HepG2 (cell line): ENCODE data around the gene NSMCE4A. TPM values are rescaled to one million over a fixed set of nuclear protein-coding genes. Genes with fewer than 3 reads are reported as not detected.

ENCODE experiments used
- EP300 ChIP-seq, 3 experiments: sonication (generic) in 1 of 3; formaldehyde crosslinking in 1 of 3; IDR thresholded peaks; 2 replicates each; pipeline versions ENCODE4 v1.5.1 to v1.6.1; 2011 to 2020; ENCODE audit warnings: low read depth in 2 of 3, low read length in 2 of 3, borderline replicate concordance in 1 of 3, improper control_type of control experiment in 1 of 3, mild to moderate bottlenecking in 1 of 3, missing genetic modification reagents in 1 of 3, moderate library complexity in 1 of 3
- IRF9 ChIP-seq: sonication (generic); formaldehyde crosslinking; IDR thresholded peaks from 2 replicates; pipeline ENCODE4 v1.8.0; 2022; ENCODE audit warnings: missing genetic modification reagents, mild to moderate bottlenecking, borderline replicate concordance
- NBN ChIP-seq: fragments of 450-650 bp; conservative IDR thresholded peaks from 2 replicates; pipeline ENCODE4 v1.6.1; 2017
- RBM22 ChIP-seq: fragments of 200-400 bp; formaldehyde crosslinking; optimal IDR thresholded peaks from 2 replicates; pipeline ENCODE3; 2017; ENCODE audit warnings: mild to moderate bottlenecking, low read length, moderate library complexity
- TARDBP ChIP-seq: sonication (generic); formaldehyde crosslinking; IDR thresholded peaks from 2 replicates; pipeline ENCODE4 v1.8.0; 2022; ENCODE audit warnings: mild to moderate bottlenecking, missing genetic modification reagents
- TEAD2 ChIP-seq: sonication (generic); formaldehyde crosslinking; IDR thresholded peaks from 2 replicates; pipeline ENCODE4 v1.9.0; 2021; ENCODE audit warnings: missing genetic modification reagents
- TFDP1 ChIP-seq: IDR thresholded peaks from 2 replicates; pipeline ENCODE4 v1.6.1; 2016; ENCODE audit warnings: missing compliant biosample characterization, missing genetic modification reagents, borderline replicate concordance
- THAP7 ChIP-seq: sonication (generic); formaldehyde crosslinking; IDR thresholded peaks from 2 replicates; pipeline ENCODE4 v1.8.1; 2023; ENCODE audit warnings: mild to moderate bottlenecking, missing genetic modification reagents
- ZMYM3 ChIP-seq: sonication (generic); formaldehyde crosslinking; IDR thresholded peaks from 2 replicates; pipeline ENCODE4 v1.5.1; 2020; ENCODE audit warnings: mild to moderate bottlenecking, missing genetic modification reagents
- ZNF510 ChIP-seq: sonication (generic); formaldehyde crosslinking; IDR thresholded peaks from 2 replicates; pipeline ENCODE4 v1.4.0; 2020; ENCODE audit warnings: low read depth, mild to moderate bottlenecking, missing genetic modification reagents
- ZNF713 ChIP-seq: sonication (generic); formaldehyde crosslinking; IDR thresholded peaks from 2 replicates; pipeline ENCODE4 v1.4.0; 2020; ENCODE audit warnings: mild to moderate bottlenecking, missing genetic modification reagents
- ZNF83 ChIP-seq: sonication (generic); formaldehyde crosslinking; IDR thresholded peaks from 2 replicates; pipeline ENCODE4 v1.4.0; 2020; ENCODE audit warnings: missing genetic modification reagents, mild to moderate bottlenecking, borderline replicate concordance
- ZSCAN31 ChIP-seq: sonication (generic); formaldehyde crosslinking; IDR thresholded peaks from 2 replicates; pipeline ENCODE4 v1.5.0; 2020; ENCODE audit warnings: low read depth, mild to moderate bottlenecking, missing genetic modification reagents
- polyA plus RNA-seq, 8 experiments: library from polyadenylated mRNA; depleted of rRNA in 3 of 8; stranded (reverse) in 7 of 8; unstranded in 1 of 8; fragments of >200 nt; fragmentation: Illumina TruSeq in 4 of 8; extraction: Trizol in 4 of 8; gene quantifications; 2 replicates each; pipeline versions ENCODE4 v1.2.1 to v1.2.3, GENCODE V29; 2011 to 2016; ENCODE audit warnings: low read depth in 4 of 8, missing spikeins in 1 of 8, mixed read lengths in 1 of 8; ENCODE audit not compliant: insufficient read depth in 1 of 8
- total RNA-seq, 5 experiments: library from RNA; depleted of rRNA; stranded (reverse); fragments of >200 nt; fragmentation: Illumina TruSeq; extraction: Trizol; gene quantifications; 2 replicates each; pipeline ENCODE4 v1.2.3, GENCODE V29; 2016; ENCODE audit warnings: low read depth in 1 of 5
- TF ChIP-seq, protein P1 (sequence below): sonication (generic); formaldehyde crosslinking; IDR thresholded peaks from 2 replicates; pipeline ENCODE4 v1.5.1; 2020; ENCODE audit warnings: mild to moderate bottlenecking, missing genetic modification reagents, borderline replicate concordance
- TF ChIP-seq, protein P2 (sequence below): IDR thresholded peaks from 2 replicates; pipeline ENCODE4 v1.6.1; 2016; ENCODE audit warnings: low read depth, control low read depth
- TF ChIP-seq, protein P3 (sequence below): IDR thresholded peaks from 2 replicates; pipeline ENCODE4 v1.6.1; 2012; ENCODE audit warnings: low read depth, low read length, improper control_type of control experiment

Gene NSMCE4A
- total and polyA plus RNA-seq, 2 of the 13 experiments (the other 11 are each of a cell fraction or from before 2014, with no cell fraction given): 61.1 to 91.6 TPM

GRCh38 chr10:121927841-121928527 is 47.0 kb downstream of the NSMCE4A start, which contains the start of gene ATE1 (continued):
- TF ChIP-seq, protein P1, sequence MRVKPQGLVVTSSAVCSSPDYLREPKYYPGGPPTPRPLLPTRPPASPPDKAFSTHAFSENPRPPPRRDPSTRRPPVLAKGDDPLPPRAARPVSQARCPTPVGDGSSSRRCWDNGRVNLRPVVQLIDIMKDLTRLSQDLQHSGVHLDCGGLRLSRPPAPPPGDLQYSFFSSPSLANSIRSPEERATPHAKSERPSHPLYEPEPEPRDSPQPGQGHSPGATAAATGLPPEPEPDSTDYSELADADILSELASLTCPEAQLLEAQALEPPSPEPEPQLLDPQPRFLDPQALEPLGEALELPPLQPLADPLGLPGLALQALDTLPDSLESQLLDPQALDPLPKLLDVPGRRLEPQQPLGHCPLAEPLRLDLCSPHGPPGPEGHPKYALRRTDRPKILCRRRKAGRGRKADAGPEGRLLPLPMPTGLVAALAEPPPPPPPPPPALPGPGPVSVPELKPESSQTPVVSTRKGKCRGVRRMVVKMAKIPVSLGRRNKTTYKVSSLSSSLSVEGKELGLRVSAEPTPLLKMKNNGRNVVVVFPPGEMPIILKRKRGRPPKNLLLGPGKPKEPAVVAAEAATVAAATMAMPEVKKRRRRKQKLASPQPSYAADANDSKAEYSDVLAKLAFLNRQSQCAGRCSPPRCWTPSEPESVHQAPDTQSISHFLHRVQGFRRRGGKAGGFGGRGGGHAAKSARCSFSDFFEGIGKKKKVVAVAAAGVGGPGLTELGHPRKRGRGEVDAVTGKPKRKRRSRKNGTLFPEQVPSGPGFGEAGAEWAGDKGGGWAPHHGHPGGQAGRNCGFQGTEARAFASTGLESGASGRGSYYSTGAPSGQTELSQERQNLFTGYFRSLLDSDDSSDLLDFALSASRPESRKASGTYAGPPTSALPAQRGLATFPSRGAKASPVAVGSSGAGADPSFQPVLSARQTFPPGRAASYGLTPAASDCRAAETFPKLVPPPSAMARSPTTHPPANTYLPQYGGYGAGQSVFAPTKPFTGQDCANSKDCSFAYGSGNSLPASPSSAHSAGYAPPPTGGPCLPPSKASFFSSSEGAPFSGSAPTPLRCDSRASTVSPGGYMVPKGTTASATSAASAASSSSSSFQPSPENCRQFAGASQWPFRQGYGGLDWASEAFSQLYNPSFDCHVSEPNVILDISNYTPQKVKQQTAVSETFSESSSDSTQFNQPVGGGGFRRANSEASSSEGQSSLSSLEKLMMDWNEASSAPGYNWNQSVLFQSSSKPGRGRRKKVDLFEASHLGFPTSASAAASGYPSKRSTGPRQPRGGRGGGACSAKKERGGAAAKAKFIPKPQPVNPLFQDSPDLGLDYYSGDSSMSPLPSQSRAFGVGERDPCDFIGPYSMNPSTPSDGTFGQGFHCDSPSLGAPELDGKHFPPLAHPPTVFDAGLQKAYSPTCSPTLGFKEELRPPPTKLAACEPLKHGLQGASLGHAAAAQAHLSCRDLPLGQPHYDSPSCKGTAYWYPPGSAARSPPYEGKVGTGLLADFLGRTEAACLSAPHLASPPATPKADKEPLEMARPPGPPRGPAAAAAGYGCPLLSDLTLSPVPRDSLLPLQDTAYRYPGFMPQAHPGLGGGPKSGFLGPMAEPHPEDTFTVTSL (CRISPR knock-in tag): 0 out of 2 replicates have a peak, but pooled peaks have one; percentile 37
- peak; percentile 56; the same call in 1 of the 2 replicates for TF ChIP-seq IRF9 (CRISPR knock-in tag)
- TF ChIP-seq, protein P2, sequence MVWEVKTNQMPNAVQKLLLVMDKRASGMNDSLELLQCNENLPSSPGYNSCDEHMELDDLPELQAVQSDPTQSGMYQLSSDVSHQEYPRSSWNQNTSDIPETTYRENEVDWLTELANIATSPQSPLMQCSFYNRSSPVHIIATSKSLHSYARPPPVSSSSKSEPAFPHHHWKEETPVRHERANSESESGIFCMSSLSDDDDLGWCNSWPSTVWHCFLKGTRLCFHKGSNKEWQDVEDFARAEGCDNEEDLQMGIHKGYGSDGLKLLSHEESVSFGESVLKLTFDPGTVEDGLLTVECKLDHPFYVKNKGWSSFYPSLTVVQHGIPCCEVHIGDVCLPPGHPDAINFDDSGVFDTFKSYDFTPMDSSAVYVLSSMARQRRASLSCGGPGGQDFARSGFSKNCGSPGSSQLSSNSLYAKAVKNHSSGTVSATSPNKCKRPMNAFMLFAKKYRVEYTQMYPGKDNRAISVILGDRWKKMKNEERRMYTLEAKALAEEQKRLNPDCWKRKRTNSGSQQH (CRISPR knock-in tag): no peak
- no peak for TF ChIP-seq THAP7
- TF ChIP-seq NBN: no peak
- no peak for TF ChIP-seq ZNF713 (CRISPR knock-in tag)
- peak in 1 of 2 experiments; percentile 37; a peak in 2 of 4 replicates for TF ChIP-seq EP300 (IDR thresholded peaks at IDR 0.05; ENCODE audit: low read depth in 2 of 2, low read length in 2 of 2)
- TF ChIP-seq EP300 (CRISPR knock-in tag; IDR thresholded peaks at IDR 0.05; ENCODE audit: borderline replicate concordance): no peak
- TF ChIP-seq TEAD2: no peak
- TF ChIP-seq, protein P3, sequence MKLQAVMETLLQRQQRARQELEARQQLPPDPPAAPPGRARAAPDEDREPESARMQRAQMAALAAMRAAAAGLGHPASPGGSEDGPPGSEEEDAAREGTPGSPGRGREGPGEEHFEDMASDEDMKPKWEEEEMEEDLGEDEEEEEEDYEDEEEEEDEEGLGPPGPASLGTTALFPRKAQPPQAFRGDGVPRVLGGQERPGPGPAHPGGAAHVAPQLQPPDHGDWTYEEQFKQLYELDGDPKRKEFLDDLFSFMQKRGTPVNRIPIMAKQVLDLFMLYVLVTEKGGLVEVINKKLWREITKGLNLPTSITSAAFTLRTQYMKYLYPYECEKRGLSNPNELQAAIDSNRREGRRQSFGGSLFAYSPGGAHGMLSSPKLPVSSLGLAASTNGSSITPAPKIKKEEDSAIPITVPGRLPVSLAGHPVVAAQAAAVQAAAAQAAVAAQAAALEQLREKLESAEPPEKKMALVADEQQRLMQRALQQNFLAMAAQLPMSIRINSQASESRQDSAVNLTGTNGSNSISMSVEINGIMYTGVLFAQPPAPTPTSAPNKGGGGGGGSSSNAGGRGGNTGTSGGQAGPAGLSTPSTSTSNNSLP: no peak
- no peak for TF ChIP-seq ZNF83
- no peak for TF ChIP-seq ZNF510 (CRISPR knock-in tag)
- TF ChIP-seq TFDP1 (CRISPR knock-in tag): peak; percentile 61; the same call in 1 of the 2 replicates
- TF ChIP-seq TARDBP (CRISPR knock-in tag): peak; percentile 40; the same call in 1 of the 2 replicates
- no peak for TF ChIP-seq RBM22
- no peak; the same call in 1 of the 2 replicates for TF ChIP-seq ZSCAN31 (CRISPR knock-in tag)
- no peak for TF ChIP-seq ZMYM3
